HTERT RPE-1 (cell line): ENCODE data around the gene GALNT9.

ENCODE experiments used
- in situ Hi-C: fragments of 300-500 bp; cut with MboI; formaldehyde crosslinking; loops from 4 replicates; pipeline ENCODE4 v1.14.3; 2020; ENCODE audit warnings: low sequenced_read_pairs

The GALNT9 gene

GRCh38 chr12:132217800-132218526 lies 111.4 kb downstream of the GALNT9 start:
- in situ Hi-C loops, result no loop called here

GRCh38 chr12:132217371-132217770 lies 112.0 kb downstream of the GALNT9 start:
- in situ Hi-C loops, result no loop called here

- in situ Hi-C loops, result no loop called here
Observed at GRCh38 chr12:132216354-132216987, 112.9 kb downstream of the GALNT9 start.

- in situ Hi-C loops, result no loop called here
Observed at GRCh38 chr12:132215299-132215989, 113.9 kb downstream of the GALNT9 start.

GRCh38 chr12:132214891-132215290 lies 114.5 kb downstream of the GALNT9 start:
- in situ Hi-C loops, result no loop called here

- in situ Hi-C loops, result no loop called here
Observed at GRCh38 chr12:132214161-132214476, 115.3 kb downstream of the GALNT9 start.

GRCh38 chr12:132213359-132214160 lies 115.8 kb downstream of the GALNT9 start:
- in situ Hi-C loops, result no loop called here

- in situ Hi-C loops, result no loop called here
Observed at GRCh38 chr12:132211816-132212215, 117.6 kb downstream of the GALNT9 start.

GRCh38 chr12:132211326-132211725 lies 118.1 kb downstream of the GALNT9 start:
- in situ Hi-C loops, result no loop called here

- in situ Hi-C loops, result no loop called here
Observed at GRCh38 chr12:132210223-132211055, 119.0 kb downstream of the GALNT9 start.

GRCh38 chr12:132209619-132210222 lies 119.7 kb downstream of the GALNT9 start:
- in situ Hi-C loops, result no loop called here

- in situ Hi-C loops, result no loop called here
Observed at GRCh38 chr12:132208153-132208823, 121.1 kb downstream of the GALNT9 start.

- in situ Hi-C loops, result no loop called here
Observed at GRCh38 chr12:132207083-132207775, 122.2 kb downstream of the GALNT9 start.

- in situ Hi-C loops, result no loop called here
Observed at GRCh38 chr12:132206046-132206434, 123.3 kb downstream of the GALNT9 start.

- in situ Hi-C loops, result no loop called here
Observed at GRCh38 chr12:132205271-132206045, 123.9 kb downstream of the GALNT9 start.

GRCh38 chr12:132204793-132205270 lies 124.6 kb downstream of the GALNT9 start:
- in situ Hi-C loops, result no loop called here

- in situ Hi-C loops, result no loop called here
Observed at GRCh38 chr12:132204063-132204792, 125.2 kb downstream of the GALNT9 start.
